Gastroesophageal sphincter (tissue), 3 donors: ENCODE data around the gene CACNA1C.

ENCODE experiments used
- POLR2A ChIP-seq, 2 donors: fragments of 450-650 bp; IDR thresholded peaks; one replicate each; pipeline ENCODE4 v1.6.1; 2017; ENCODE audit warnings: antibody characterized with exemption in 2 of 2, mild to moderate bottlenecking in 2 of 2, moderate library complexity in 1 of 2
- POLR2AphosphoS5 ChIP-seq: sonication (generic); formaldehyde crosslinking; IDR thresholded peaks from one replicate; pipeline ENCODE4 v1.6.1; 2017; ENCODE audit warnings: antibody characterized with exemption
- TF ChIP-seq, protein P1 (sequence below), 4 experiments: fragments of 200-600 bp in 2 of 4; fragments of 450-650 bp in 2 of 4; sonication (generic) in 1 of 4; IDR thresholded peaks; one replicate each; pipeline ENCODE4 v1.5.1; 2017 to 2019; ENCODE audit warnings: antibody characterized with exemption in 4 of 4, mild to moderate bottlenecking in 2 of 4, moderate library complexity in 2 of 4

DNA sequence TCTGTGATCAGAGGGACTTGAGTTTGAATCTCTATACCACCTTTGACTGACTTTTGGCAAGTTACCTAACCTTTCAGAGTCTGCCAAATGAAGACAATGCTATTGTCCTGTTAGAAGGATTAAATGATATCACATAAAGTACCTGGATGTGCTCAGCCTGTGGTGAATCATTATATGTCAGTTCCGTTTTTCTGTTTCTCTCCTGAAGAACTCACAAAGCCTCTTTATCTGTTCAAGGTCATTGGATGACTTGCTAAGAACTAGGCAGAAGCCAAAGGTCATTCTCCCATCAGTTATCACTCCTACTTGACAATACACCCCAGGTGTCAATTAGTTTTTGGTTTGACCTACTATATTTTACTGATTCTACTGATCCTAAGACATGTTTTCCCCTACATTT lies 174.6 kb downstream of the CACNA1C start:
- TF ChIP-seq, protein P1, sequence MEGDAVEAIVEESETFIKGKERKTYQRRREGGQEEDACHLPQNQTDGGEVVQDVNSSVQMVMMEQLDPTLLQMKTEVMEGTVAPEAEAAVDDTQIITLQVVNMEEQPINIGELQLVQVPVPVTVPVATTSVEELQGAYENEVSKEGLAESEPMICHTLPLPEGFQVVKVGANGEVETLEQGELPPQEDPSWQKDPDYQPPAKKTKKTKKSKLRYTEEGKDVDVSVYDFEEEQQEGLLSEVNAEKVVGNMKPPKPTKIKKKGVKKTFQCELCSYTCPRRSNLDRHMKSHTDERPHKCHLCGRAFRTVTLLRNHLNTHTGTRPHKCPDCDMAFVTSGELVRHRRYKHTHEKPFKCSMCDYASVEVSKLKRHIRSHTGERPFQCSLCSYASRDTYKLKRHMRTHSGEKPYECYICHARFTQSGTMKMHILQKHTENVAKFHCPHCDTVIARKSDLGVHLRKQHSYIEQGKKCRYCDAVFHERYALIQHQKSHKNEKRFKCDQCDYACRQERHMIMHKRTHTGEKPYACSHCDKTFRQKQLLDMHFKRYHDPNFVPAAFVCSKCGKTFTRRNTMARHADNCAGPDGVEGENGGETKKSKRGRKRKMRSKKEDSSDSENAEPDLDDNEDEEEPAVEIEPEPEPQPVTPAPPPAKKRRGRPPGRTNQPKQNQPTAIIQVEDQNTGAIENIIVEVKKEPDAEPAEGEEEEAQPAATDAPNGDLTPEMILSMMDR (IDR thresholded peaks at IDR 0.05), result no peak
- TF ChIP-seq POLR2A (IDR thresholded peaks at IDR 0.05) (no peak), POLR2AphosphoS5 (no peak)
